ENCODE measurements around the gene SPIRE2. TPM values are rescaled to one million over a fixed set of nuclear protein-coding genes. Genes with fewer than 3 reads are reported as not detected.

Gene SPIRE2
- total and polyA plus RNA-seq, 2 of the 13 experiments (the other 11 are each of a cell fraction or from before 2014, with no cell fraction given), result 13.3 to 37.5 TPM

DNA sequence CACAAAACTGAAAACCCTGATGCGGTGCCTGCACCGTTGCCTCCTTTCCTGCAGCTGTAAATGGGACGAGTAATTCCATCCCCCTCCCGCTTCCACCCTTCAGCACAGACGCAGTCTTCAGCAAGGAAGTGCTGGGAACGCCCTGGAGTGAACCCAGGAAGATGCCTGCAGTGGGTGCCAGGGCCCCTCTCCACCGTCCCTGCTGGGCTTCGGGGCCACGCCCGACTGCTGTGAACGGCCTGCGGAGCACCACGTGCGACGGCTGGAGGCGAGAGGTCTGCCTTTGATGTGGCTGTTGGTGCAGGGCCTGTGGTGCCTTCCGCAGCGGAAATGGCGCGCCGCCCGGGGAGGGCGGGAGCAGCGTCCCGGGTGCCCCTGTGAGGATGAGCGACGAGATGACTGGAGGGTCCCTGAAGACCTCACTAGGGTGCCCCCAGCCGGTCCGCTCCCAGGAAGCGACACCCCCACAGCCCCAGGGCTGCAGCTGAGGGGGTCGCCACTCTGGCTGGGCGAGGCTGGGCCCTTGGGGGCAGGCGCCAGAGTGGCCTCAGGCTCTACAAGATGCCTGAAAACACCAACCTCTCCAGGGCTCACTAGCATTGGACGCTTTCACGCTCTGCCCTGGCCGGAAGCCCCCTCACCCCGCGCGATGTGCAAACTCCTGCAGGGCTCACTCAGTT lies 89.6 kb downstream of the SPIRE2 start (continued):
- TF ChIP-seq, protein P1, sequence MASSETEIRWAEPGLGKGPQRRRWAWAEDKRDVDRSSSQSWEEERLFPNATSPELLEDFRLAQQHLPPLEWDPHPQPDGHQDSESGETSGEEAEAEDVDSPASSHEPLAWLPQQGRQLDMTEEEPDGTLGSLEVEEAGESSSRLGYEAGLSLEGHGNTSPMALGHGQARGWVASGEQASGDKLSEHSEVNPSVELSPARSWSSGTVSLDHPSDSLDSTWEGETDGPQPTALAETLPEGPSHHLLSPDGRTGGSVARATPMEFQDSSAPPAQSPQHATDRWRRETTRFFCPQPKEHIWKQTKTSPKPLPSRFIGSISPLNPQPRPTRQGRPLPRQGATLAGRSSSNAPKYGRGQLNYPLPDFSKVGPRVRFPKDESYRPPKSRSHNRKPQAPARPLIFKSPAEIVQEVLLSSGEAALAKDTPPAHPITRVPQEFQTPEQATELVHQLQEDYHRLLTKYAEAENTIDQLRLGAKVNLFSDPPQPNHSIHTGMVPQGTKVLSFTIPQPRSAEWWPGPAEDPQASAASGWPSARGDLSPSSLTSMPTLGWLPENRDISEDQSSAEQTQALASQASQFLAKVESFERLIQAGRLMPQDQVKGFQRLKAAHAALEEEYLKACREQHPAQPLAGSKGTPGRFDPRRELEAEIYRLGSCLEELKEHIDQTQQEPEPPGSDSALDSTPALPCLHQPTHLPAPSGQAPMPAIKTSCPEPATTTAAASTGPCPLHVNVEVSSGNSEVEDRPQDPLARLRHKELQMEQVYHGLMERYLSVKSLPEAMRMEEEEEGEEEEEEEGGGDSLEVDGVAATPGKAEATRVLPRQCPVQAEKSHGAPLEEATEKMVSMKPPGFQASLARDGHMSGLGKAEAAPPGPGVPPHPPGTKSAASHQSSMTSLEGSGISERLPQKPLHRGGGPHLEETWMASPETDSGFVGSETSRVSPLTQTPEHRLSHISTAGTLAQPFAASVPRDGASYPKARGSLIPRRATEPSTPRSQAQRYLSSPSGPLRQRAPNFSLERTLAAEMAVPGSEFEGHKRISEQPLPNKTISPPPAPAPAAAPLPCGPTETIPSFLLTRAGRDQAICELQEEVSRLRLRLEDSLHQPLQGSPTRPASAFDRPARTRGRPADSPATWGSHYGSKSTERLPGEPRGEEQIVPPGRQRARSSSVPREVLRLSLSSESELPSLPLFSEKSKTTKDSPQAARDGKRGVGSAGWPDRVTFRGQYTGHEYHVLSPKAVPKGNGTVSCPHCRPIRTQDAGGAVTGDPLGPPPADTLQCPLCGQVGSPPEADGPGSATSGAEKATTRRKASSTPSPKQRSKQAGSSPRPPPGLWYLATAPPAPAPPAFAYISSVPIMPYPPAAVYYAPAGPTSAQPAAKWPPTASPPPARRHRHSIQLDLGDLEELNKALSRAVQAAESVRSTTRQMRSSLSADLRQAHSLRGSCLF (CRISPR knock-in tag; IDR thresholded peaks at IDR 0.05; ENCODE audit: borderline replicate concordance), result no peak; the same call in 1 of the 2 replicates
- TF ChIP-seq ZNF773 (CRISPR knock-in tag; IDR thresholded peaks at IDR 0.05; ENCODE audit: borderline replicate concordance) (peak; percentile 96; the same call in 1 of the 2 replicates), TEAD3 (CRISPR knock-in tag; optimal IDR thresholded peaks at IDR 0.05; ENCODE audit: borderline replicate concordance) (peak; percentile 87), YY1 (IDR thresholded peaks at IDR 0.05; ENCODE audit: insufficient read depth, insufficient replicate concordance, low read depth, low read length) (peak; percentile 86), TGIF2 (CRISPR knock-in tag; IDR thresholded peaks at IDR 0.05) (peak; percentile 95), RFX3 (CRISPR knock-in tag; IDR thresholded peaks at IDR 0.05) (no peak), ZNF703 (CRISPR knock-in tag; IDR thresholded peaks at IDR 0.05; ENCODE audit: borderline replicate concordance) (peak; percentile 55)
- TF ChIP-seq, protein P2, sequence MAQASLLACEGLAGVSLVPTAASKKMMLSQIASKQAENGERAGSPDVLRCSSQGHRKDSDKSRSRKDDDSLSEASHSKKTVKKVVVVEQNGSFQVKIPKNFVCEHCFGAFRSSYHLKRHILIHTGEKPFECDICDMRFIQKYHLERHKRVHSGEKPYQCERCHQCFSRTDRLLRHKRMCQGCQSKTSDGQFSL (CRISPR knock-in tag; IDR thresholded peaks at IDR 0.05), result peak; percentile 74; the same call in 1 of the 2 replicates
- TF ChIP-seq, protein P3, sequence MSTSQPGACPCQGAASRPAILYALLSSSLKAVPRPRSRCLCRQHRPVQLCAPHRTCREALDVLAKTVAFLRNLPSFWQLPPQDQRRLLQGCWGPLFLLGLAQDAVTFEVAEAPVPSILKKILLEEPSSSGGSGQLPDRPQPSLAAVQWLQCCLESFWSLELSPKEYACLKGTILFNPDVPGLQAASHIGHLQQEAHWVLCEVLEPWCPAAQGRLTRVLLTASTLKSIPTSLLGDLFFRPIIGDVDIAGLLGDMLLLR (CRISPR knock-in tag; IDR thresholded peaks at IDR 0.05), result peak; percentile 98
- TF ChIP-seq, protein P4, sequence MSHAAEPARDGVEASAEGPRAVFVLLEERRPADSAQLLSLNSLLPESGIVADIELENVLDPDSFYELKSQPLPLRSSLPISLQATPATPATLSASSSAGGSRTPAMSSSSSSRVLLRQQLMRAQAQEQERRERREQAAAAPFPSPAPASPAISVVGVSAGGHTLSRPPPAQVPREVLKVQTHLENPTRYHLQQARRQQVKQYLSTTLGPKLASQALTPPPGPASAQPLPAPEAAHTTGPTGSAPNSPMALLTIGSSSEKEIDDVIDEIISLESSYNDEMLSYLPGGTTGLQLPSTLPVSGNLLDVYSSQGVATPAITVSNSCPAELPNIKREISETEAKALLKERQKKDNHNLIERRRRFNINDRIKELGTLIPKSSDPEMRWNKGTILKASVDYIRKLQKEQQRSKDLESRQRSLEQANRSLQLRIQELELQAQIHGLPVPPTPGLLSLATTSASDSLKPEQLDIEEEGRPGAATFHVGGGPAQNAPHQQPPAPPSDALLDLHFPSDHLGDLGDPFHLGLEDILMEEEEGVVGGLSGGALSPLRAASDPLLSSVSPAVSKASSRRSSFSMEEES (CRISPR knock-in tag; IDR thresholded peaks at IDR 0.05), result peak; percentile 97
- TF ChIP-seq, protein P5, sequence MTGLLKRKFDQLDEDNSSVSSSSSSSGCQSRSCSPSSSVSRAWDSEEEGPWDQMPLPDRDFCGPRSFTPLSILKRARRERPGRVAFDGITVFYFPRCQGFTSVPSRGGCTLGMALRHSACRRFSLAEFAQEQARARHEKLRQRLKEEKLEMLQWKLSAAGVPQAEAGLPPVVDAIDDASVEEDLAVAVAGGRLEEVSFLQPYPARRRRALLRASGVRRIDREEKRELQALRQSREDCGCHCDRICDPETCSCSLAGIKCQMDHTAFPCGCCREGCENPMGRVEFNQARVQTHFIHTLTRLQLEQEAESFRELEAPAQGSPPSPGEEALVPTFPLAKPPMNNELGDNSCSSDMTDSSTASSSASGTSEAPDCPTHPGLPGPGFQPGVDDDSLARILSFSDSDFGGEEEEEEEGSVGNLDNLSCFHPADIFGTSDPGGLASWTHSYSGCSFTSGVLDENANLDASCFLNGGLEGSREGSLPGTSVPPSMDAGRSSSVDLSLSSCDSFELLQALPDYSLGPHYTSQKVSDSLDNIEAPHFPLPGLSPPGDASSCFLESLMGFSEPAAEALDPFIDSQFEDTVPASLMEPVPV (CRISPR knock-in tag; IDR thresholded peaks at IDR 0.05), result peak; percentile 98
- TF ChIP-seq, protein P6, sequence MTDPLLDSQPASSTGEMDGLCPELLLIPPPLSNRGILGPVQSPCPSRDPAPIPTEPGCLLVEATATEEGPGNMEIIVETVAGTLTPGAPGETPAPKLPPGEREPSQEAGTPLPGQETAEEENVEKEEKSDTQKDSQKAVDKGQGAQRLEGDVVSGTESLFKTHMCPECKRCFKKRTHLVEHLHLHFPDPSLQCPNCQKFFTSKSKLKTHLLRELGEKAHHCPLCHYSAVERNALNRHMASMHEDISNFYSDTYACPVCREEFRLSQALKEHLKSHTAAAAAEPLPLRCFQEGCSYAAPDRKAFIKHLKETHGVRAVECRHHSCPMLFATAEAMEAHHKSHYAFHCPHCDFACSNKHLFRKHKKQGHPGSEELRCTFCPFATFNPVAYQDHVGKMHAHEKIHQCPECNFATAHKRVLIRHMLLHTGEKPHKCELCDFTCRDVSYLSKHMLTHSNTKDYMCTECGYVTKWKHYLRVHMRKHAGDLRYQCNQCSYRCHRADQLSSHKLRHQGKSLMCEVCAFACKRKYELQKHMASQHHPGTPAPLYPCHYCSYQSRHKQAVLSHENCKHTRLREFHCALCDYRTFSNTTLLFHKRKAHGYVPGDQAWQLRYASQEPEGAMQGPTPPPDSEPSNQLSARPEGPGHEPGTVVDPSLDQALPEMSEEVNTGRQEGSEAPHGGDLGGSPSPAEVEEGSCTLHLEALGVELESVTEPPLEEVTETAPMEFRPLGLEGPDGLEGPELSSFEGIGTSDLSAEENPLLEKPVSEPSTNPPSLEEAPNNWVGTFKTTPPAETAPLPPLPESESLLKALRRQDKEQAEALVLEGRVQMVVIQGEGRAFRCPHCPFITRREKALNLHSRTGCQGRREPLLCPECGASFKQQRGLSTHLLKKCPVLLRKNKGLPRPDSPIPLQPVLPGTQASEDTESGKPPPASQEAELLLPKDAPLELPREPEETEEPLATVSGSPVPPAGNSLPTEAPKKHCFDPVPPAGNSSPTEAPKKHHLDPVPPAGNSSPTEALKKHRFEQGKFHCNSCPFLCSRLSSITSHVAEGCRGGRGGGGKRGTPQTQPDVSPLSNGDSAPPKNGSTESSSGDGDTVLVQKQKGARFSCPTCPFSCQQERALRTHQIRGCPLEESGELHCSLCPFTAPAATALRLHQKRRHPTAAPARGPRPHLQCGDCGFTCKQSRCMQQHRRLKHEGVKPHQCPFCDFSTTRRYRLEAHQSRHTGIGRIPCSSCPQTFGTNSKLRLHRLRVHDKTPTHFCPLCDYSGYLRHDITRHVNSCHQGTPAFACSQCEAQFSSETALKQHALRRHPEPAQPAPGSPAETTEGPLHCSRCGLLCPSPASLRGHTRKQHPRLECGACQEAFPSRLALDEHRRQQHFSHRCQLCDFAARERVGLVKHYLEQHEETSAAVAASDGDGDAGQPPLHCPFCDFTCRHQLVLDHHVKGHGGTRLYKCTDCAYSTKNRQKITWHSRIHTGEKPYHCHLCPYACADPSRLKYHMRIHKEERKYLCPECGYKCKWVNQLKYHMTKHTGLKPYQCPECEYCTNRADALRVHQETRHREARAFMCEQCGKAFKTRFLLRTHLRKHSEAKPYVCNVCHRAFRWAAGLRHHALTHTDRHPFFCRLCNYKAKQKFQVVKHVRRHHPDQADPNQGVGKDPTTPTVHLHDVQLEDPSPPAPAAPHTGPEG (CRISPR knock-in tag; IDR thresholded peaks at IDR 0.05), result peak; percentile 97

All from HepG2 (cell line).